ENCODE measurements around the gene ALDH4A1. TPM values are rescaled to one million over a fixed set of nuclear protein-coding genes. Genes with fewer than 3 reads are reported as not detected.

Gene ALDH4A1
- total RNA-seq, 1 experiment from 2014 or later: 26.1 TPM

GRCh38 chr1:18932879-18933278 lies 30.5 kb upstream of the ALDH4A1 start:
- H3K4me2 ChIP-seq (ENCODE audit: insufficient read depth, insufficient read length, low read length): no peak overlapping the region
- no peaks in the 10 kb centered on the region; the same call in 1 of the 2 replicates for H3K4me1 ChIP-seq (ENCODE audit: insufficient read depth, low read length)
- H4K8ac ChIP-seq (replicated peaks; ENCODE audit: insufficient read length, low read depth, low read length): no peak overlapping the region
- H2BK12ac ChIP-seq (ENCODE audit: insufficient read length, low read depth, low read length): no peak overlapping the region
- no peak overlapping the region for H2BK5ac ChIP-seq (ENCODE audit: insufficient read length, low read length)
- no peak overlapping the region for H4K5ac ChIP-seq (ENCODE audit: insufficient read length, low read depth, low read length)
- no peak overlapping the region for H3K9ac ChIP-seq (ENCODE audit: extremely low read depth, insufficient read length, low read length)
- H4K20me1 ChIP-seq (ENCODE audit: control insufficient read depth, insufficient read depth, insufficient read length): no peaks in the 10 kb centered on the region
- H2BK20ac ChIP-seq (ENCODE audit: low read depth, low read length, poor library complexity, severe bottlenecking): no peak overlapping the region
- Mint-ChIP-seq H3K27ac (no peak overlapping the region; a peak in 1 of 7 replicates), H3K36me3 (ENCODE audit: insufficient read depth in 1 of 3, low read depth in 3 of 3) (no peaks in the 10 kb centered on the region), H3K9me3 (no peaks in the 10 kb centered on the region), H3K4me3 (no peak overlapping the region), H3K27me3 (ENCODE audit: low read depth) (no peaks in the 10 kb centered on the region; the same call in none of the 2 replicates), H3K4me1 (peaks cover 46 to 48% of the 10 kb centered on the region in 2 experiments)
- no peak overlapping the region for H3K56ac ChIP-seq (ENCODE audit: insufficient read length, low read depth, low read length)
- H3K9me3 ChIP-seq (ENCODE audit: control insufficient read depth, low read depth, low read length): no peaks in the 10 kb centered on the region
- no peak overlapping the region for H2BK120ac ChIP-seq (ENCODE audit: low read depth, low read length, poor library complexity, severe bottlenecking)
- H3T11ph ChIP-seq (ENCODE audit: low read length): no peak overlapping the region
- no peaks in the 10 kb centered on the region for H3K27me3 ChIP-seq (ENCODE audit: insufficient read depth, low read length)
- TF ChIP-seq, protein P1, sequence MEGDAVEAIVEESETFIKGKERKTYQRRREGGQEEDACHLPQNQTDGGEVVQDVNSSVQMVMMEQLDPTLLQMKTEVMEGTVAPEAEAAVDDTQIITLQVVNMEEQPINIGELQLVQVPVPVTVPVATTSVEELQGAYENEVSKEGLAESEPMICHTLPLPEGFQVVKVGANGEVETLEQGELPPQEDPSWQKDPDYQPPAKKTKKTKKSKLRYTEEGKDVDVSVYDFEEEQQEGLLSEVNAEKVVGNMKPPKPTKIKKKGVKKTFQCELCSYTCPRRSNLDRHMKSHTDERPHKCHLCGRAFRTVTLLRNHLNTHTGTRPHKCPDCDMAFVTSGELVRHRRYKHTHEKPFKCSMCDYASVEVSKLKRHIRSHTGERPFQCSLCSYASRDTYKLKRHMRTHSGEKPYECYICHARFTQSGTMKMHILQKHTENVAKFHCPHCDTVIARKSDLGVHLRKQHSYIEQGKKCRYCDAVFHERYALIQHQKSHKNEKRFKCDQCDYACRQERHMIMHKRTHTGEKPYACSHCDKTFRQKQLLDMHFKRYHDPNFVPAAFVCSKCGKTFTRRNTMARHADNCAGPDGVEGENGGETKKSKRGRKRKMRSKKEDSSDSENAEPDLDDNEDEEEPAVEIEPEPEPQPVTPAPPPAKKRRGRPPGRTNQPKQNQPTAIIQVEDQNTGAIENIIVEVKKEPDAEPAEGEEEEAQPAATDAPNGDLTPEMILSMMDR (conservative IDR thresholded peaks at IDR 0.05): no peak
- no peak overlapping the region for H3K18ac ChIP-seq (ENCODE audit: insufficient read length, low read depth, low read length)
- H3K27ac ChIP-seq (ENCODE audit: insufficient read length, low read depth, low read length): no peak overlapping the region
- no peak overlapping the region for H3K4ac ChIP-seq (ENCODE audit: low read depth, low read length)
- H3K23ac ChIP-seq (ENCODE audit: insufficient read length, low read depth, low read length): no peak overlapping the region
- no peak overlapping the region for H2AK5ac ChIP-seq (ENCODE audit: insufficient read length, low read length)
- H3K79me2 ChIP-seq (ENCODE audit: insufficient read depth, low read length): no peaks in the 10 kb centered on the region
- no peak overlapping the region for H2AFZ ChIP-seq (ENCODE audit: low read length)
- no CpG with 5 or more reads among the region's 7 CpGs for WGBS (ENCODE audit: extremely low coverage, insufficient read length, low lambda C conversion rate)
- H3K79me1 ChIP-seq (ENCODE audit: insufficient read depth, low read depth, low read length, poor library complexity, severe bottlenecking): no peaks in the 10 kb centered on the region
- DNase-seq: no peak
- H3K14ac ChIP-seq (ENCODE audit: insufficient read depth, low read length): no peak overlapping the region; the same call in 1 of the 2 replicates
- H4K91ac ChIP-seq (ENCODE audit: insufficient read length, low read depth, low read length): no peak overlapping the region
- H2BK15ac ChIP-seq (ENCODE audit: low read depth, low read length): no peak overlapping the region
- H3K23me2 ChIP-seq (ENCODE audit: insufficient read length, low read depth, low read length, poor library complexity, severe bottlenecking): no peaks in the 10 kb centered on the region
